Measurements from ENCODE around the gene SLC22A9. TPM values are rescaled to one million over a fixed set of nuclear protein-coding genes. Genes with fewer than 3 reads are reported as not detected.

SLC22A9 gene
- total RNA-seq, 1 donor from 2014 or later: not detected

- Histone ChIP-seq H3K27me3 (ENCODE audit: control insufficient read depth, insufficient read depth, low read length) (peaks cover 2% of the 10 kb centered on the region), H3K36me3 (ENCODE audit: control insufficient read depth, insufficient read depth, low read length) (no peaks in the 10 kb centered on the region), H3K4me3 (ENCODE audit: low read depth, low read length) (no peak overlapping the region)
- no peak for DNase-seq (ENCODE audit: low read depth)
- TF ChIP-seq CTCF (IDR thresholded peaks at IDR 0.05; ENCODE audit: insufficient read depth, low read length, poor library complexity, severe bottlenecking): no peak
Measured at GRCh38 chr11:63459586-63459985, 90.0 kb downstream of the SLC22A9 start.

Other genes starting within 250 kb of the SLC22A9 start
- gene SLC22A24, start 225.6 kb upstream of the SLC22A9 start, total RNA-seq: not detected in 2 replicates
- gene SLC22A25, start 126.2 kb upstream of the SLC22A9 start, total RNA-seq: not detected in 2 replicates
- 0.14 and 0.17 TPM in 2 replicates for gene PLAAT5, start 121.4 kb downstream of the SLC22A9 start, total RNA-seq
- not detected in 2 replicates for gene LGALS12, start 136.3 kb downstream of the SLC22A9 start, total RNA-seq
- 14.1 and 14.7 TPM in 2 replicates for gene PLAAT4, start 167.0 kb downstream of the SLC22A9 start, total RNA-seq
- not detected in 2 replicates for gene PLAAT2, start 193.6 kb downstream of the SLC22A9 start, total RNA-seq
- gene PLAAT3, start 244.6 kb downstream of the SLC22A9 start, total RNA-seq: 81.0 and 85.7 TPM in 2 replicates